ENCODE data around the gene MYL5.
"Not testable (repeated sequence)": the region's sequence is repeated elsewhere in the genome, so short reads cannot be mapped to it uniquely, and the experiment has no call there.

Gene MYL5, protein sequence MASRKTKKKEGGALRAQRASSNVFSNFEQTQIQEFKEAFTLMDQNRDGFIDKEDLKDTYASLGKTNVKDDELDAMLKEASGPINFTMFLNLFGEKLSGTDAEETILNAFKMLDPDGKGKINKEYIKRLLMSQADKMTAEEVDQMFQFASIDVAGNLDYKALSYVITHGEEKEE

DNA sequence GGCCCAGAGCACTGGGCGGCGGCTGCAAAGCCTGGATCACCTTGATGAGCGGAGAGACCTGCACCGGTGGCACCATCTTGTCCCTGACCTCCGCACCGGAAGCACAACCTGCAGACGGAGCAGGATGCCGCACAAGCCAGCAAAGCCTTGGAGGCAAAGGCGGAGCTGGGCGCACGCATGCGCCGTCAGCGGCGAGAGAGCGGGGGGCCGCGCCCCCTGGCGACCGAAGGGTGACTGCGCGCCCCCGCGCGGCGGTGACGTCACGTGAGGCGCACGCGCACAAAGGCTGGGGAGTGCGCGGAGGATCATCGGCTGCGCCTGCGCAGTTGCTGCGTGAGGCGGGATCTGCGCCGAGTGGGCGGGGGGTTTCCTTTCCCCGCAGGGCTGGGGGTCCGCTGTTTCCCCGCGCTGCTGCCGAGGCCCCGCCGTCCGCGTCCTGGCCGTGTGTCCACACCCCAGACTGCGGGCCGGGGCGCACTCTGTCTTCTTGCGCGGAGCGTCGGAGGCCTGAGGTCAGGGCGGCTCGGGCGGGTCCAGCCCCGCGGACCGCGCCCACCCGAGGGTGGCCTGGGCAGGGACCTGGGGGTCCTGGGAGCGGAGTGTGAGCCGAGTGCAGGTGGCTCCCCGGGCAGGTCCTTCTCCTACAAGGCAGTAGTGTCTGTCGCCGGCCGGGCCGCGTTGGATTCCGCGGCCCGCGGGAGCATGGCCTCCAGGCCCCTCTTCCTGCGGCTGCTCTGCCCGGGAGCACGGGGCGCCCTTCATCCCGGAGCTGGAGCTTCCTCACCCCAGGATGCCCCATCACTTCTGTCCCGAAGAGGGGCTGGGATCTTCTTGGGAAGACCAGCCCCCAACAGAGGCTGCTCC, at the start of gene MYL5, which contains the start of gene ATP5ME:
Gene MYL5 (plus strand): TSS at position 371 of the 864 bp plus-strand sequence. CDS start 3,485 bp downstream, outside the sequence.
Gene ATP5ME (minus strand): TSS at position 105 of the 864 bp plus-strand sequence. CDS start 29 bp downstream, at position 76.
- DNase-seq: peak; percentile 58

DNA sequence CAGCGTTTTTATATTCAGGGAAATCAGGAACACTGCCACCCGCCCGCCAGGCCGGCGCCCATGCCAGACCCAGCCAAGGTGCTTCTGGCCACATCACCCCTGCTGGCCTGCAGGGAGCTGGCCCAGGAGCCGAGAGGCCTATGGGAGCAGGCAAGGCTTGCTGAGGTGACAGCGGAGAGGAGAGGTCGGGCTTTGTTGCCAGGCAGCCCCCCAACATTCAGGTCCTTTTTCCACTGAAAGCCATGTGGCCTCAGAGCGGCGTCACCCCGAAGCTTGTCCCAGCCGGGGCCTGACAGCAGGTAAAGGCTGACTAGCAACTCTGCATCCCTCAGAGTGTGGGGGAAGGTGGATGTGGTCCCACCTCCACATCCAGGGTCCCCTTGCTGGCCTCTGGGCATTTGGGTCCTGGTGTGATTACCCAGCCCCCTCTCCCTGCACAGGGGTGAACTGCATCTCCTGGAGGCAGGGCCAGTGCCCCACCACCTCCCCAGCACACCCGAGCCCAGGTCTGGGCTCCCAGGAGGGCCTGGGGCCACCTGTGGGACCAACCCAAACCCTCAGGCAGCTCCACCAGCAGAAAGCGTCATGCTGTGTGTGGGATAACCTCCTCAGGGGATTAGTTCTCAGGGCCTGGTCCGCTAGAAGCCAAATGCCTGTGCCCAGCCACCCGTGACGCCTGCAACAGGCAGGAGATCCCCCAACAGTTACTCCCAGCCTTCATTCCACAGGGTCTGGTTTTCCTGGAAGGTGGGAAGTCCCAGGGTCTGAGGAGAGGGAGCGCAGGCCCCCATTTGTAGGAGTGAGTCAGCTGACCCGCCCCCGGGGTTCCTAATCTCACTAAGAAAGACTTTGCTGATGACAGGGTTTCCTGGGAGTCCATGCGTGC, 49.4 kb upstream of the MYL5 start, which contains the start of gene PDE6B:
Gene PDE6B (plus strand): TSS at position 869 of the 886 bp plus-strand sequence. CDS start 54 bp downstream, outside the sequence.
- DNase-seq: no peak

DNA sequence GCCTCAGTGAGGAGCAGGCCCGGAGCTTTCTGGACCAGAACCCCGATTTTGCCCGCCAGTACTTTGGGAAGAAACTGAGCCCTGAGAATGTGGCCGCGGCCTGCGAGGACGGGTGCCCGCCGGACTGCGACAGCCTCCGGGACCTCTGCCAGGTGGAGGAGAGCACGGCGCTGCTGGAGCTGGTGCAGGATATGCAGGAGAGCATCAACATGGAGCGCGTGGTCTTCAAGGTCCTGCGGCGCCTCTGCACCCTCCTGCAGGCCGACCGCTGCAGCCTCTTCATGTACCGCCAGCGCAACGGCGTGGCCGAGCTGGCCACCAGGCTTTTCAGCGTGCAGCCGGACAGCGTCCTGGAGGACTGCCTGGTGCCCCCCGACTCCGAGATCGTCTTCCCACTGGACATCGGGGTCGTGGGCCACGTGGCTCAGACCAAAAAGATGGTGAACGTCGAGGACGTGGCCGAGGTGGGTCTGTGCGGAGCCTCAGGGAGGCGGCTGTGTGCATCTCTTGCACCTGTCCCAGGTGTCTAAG, 48.6 kb upstream of the MYL5 start:
- no peak for DNase-seq

DNA sequence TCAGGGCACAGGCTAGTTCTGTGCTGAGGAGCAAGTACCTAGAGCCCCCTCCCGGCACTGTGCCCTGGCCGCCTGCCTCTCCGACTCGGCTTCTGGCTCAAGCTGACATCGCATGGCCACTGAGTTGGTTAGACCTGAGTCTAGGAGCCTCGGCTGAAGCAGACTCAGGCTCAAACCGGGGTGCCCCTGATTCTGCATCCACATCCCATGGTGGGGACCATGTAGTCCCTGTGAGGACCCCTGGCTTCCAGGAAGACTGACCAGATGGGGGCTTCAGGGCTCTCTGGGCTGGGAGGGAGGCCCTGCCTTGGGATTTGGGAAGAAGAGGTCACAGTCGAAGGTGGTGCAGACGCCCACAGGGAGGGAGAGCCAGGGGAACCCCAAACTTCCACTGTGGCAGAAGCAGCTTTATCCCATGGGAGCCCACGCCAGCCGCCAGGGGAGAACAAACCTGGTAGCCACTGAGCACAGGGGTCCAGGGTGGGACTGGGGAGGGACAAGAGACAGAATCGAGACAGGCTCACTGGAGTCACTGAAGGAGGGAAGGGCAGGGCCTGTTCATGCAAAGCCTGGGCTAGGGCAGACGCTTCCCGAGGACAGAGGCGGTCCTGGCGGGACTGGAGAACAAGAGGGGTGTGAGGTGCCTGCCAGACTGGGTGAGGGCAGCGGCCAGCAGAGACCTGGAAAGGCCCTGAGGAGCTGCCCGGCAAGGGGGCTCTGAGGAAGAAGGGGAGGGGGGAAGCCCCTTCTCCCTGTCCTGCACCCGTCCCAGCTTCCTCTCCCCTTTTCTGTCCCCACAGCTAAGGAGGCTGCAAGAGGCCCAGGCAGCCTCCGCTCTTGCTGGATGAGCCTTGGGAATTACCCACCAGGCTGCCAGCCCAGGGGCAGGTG, 47.9 kb upstream of the MYL5 start:
- no peak for DNase-seq

DNA sequence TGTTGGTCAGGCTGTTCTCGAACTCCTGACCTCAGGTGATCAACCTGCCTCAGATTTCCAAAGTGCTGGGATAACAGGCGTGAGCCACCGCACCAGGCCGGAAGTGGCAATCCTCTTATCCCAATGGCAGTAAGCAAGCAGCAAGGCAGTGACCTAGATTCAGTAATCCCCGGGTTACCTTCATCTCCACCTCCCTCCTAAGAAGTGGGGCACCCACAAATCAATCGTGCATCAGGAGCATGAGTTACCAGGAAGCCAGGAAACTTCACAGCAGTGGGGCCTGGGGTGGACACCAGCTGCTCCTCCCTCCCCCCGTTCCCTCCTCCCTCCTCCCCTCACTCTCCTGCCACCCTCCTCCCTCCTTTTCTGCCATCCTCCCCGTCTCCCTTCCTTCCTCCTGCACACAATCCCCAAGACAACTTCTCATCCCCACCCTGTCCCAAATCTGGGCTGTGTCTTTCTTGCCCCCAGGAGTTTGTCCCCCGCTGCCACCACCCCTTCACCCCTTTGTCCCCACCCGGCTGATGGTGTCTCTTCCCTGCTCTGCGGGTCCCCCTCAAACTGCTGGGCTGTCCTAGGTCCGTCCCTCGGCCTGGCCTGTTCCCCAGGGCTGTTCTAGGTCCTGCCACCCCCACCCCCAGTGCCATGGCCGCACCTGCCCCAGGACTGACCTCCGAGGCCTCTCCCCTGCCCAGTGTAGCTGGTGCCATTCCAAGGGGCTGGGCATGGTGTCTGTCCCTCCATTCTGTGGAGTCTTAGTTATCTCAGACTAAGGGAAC, 46.8 kb upstream of the MYL5 start:
- no peak for DNase-seq

DNA sequence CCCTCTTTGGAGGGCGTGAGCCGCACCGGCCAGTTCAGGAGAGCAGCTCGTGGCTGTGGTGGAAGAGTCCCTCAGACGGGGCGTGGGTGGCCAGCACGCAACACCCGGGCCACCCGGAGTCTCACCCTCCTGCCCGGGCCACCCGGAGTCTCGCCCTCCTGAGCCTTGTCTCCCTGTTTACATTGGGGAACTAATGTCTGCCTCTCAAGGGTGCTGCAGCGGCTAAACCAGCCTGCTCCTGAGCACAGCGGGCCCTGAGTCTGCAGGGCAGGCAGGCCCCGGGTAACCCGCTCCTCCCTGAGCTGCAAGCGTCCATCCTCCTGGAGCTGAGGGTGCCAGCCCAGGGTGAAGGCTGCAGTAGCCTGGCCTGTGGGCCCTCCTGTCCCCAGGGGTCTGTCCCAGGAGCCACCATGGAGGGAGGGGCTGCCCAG, 46.0 kb upstream of the MYL5 start:
- no peak for DNase-seq

DNA sequence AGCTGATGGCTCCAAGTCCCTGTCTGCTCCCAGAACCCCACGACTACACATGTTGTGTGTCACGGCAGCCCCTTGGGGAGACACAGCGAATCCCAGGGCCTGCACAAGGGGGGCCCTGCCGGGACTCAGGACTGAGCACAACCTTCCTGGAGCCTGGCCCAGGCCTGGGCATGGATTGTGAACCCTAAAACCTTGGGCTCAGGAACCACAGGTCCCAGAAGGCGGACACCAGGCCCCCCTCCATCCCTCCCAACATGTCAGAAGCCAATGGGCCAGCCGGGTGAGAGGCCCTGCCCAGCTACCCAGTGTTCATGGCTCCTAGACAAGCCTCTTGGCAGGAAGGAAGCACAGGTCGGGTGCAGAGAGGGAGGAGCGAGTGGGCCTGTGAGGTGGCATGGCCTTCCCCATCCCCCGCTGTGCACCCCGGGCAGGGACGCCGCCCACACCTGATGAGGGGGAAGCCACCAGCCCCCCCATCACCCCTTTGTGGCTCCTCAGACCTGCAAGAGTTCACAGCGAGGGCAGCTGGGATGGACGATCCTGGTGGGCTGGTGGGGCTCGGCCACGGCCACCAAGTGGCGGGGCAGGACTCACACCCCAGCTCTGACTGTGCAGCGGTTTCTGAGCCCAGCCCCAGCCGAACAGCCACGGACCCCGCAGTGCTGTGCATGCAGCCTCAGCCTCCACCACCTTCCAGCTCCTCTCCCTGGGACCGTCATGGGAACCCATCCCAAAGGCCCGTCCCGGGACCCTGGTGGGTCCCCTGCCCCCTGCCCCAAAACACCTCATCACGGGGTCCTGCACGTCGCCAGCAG, 45.3 kb upstream of the MYL5 start:
- no peak for DNase-seq

DNA sequence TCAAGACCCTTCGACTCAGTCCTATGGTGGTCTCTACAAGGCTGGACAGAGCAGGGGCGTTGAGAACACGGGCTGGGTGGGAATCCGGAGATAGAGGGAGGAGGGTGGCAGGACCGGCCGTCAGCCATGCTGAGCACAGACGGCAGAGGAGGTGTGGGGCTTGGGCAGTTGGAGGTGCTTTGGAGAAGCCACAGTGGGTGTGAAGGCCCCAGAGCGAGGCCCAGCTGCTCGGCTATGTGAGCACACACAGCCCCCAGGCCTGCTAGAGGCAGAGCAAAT, 44.8 kb upstream of the MYL5 start:
- DNase-seq: no peak

DNA sequence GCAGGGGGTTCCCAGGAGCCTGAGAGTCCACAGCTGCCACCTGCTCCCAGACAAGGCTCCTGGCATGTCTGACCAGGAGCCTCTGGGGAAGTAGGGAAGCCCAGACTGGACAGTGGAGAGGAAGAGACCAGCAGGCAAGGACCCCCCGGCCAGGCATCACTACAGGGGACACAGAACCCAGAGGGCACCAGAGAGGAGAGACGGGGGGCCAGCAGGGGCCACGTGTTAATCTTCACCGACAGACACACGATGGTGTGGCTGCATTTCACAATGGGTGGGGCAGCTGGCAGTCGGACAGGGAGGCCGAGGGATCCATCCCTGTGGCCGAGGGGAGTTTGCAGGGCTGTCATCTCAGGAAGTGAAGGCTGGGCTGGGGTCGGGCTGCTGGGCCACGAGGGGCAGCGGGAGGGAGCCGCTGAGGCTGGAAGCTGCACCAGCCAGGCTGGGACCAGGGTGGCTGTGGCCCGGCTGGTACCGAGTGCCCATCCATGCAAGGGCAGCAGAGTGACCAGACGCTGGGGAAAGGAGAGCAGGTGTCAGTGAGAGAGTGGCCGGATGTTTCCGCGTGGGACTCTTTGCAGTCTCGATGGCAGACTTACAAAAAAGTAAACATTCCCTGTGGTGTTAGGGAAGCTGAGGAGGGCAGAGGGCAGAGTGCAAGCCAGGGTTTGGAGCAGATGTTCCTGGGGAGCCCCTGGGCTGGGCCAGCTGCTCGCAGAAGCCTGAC, 44.3 kb upstream of the MYL5 start:
- DNase-seq: no peak

DNA sequence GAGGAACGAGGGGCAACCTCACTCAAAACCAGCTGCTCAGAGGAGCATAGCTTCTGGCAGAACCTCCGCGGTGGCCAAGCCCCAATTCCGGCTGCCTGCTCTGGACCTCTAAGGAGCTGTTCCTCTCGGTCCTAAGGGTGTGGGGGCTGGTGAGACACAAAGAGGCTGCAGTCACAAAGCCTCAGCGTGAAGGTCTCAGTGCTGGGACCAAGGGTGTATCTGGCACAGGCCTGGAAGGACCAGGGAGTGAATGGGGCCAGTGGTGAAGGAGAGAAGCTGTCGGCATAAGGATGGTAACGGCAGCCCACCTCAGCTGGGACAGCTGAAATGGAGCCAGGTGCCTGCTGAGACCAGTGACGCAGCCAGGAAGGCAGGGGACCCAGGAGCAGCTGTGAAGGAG, 43.7 kb upstream of the MYL5 start:
- DNase-seq: no peak

DNA sequence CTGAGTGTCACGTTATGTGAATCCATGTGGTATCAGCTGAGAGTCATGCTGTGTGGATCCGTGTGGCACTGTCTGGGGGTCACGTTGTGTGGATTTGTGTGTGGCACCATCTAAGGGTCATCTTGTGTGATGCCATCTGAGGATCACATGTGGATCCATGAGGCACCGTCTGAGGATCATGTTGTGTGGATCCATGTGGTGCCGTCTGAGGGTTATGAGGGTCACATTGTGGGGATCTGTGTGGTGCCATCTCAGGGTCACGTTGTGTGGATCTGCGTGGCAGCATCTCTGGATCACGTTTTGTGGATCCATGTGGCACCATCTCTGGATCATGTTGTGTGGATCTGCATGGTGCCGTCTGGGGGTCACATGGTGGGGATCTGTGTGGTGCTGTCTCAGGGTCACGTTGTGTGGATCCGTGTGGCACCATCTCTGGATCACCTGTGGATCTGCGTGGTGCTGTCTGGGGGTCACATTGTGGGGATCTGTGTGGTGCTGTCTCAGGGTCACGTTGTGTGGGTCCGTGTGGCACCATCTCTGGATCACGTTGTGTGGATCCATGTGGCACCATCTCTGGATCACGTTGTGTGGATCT, 42.0 kb upstream of the MYL5 start:
- no peak for DNase-seq

DNA sequence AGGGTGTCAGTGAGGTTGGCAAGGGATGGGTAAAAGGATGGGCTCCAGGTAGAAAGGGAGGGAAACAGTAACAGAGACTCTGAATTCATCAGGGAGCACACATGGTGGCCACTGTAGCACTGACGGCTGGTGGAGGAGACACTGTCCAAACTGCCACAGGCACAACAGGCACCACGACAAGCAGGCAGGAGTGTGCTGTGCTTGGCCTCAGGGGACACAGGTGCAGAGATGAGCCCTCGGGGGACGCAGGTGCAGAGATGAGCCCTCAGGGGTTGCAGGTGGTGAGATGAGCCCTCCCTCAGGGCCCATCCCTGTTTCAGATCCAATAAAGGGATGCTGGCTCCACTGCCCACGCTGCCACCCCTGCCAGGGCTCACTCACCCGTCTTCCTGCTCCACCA, 41.4 kb upstream of the MYL5 start:
- no peak for DNase-seq

DNA sequence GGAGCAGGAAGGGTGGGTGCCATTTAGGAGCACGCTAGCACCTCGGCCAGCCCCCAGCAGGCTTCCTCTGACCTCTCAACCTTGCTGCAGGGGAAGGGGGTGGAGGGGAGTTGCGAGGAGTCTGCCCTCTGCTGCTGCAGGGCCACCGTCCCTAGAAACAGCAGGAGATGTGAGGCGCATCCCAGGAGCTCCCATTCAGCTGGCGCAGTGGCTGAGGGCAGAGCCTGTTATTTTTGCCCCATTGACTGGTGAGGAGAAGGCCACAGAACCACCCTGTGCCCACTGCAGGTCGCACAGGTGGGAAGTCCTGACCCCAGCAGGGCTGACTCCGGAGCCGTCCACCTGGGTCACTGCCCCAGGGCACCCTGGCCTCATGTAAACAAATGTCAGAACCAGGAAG, 40.9 kb upstream of the MYL5 start:
- DNase-seq: no peak

DNA sequence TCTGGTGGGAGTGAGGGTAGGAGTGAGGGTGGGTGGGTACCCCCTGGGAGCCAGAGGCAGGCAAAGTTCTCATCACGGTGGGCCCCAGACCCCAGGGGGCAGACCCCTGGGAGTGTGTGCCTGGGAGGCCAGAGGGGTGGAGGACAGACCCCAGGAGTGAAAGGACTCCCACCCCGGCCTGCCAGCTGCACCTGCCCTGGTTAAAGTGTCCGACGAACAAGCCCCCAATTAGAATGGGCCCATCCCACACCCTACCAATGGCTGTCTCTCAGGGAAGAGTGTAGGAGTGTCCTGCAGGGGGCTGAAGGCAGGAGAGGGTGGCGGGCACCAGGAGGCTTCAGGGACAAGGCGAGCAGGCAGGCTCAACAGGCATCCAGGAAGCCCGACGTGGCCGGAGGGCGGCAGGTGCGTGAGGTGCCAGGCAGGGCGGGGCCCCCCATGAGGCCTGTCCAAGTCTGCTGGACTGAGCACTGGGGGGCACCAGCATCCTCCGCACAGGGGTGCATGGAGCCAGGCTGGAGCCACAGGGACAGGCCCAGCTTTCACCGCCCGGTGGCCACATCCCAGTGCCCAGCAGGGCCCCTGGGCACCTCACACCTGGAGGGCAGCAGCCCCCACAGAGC, 40.3 kb upstream of the MYL5 start:
- DNase-seq: no peak

DNA sequence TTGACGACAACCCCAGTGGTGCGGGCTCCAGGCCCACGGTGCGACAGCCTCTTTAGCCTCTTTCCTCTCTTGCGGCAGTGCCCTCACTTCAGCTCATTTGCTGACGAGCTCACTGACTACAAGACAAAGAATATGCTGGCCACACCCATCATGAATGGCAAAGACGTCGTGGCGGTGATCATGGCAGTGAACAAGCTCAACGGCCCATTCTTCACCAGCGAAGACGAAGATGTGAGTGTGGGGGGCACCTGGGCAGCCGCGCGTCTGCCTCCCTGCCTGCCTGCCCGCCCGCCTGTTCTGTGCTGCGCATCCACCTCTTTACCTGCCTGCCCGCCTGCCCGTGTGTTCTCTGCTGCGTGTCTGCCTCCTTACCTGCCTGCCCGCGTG, 39.8 kb upstream of the MYL5 start:
- no peak for DNase-seq

DNA sequence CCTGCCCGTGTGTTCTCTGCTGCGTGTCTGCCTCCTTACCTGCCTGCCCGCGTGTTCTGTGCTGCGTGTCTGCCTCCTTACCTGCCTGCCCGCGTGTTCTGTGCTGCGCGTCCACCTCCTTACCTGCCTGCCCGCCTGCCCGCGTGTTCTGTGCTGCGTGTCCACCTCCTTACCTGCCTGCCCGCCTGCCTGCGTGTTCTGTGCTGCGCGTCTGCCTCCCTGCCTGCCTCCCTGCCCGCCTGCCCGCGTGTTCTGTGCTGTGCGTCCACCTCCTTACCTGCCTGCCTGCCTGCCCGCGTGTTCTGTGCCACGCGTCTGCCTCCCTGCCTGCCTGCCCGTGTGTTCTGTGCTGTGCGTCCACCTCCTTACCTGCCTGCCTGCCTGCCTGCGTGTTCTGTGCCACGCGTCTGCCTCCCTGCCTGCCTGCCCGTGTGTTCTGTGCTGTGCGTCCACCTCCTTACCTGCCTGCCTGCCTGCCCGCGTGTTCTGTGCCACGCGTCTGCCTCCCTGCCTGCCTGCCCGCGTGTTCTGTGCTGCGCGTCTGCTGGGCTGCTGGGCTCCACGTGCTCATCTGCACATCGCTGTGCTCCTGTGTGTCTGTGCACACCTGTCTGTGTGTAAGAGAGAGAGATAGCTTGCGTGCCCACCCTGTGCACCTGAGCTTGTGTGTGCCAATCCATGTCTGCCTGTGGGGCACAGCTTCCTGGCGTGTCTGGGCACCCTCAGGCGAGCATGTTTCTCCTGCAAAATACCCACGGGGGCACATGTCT, 39.1 kb upstream of the MYL5 start:
- DNase-seq: not testable (repeated sequence)

DNA sequence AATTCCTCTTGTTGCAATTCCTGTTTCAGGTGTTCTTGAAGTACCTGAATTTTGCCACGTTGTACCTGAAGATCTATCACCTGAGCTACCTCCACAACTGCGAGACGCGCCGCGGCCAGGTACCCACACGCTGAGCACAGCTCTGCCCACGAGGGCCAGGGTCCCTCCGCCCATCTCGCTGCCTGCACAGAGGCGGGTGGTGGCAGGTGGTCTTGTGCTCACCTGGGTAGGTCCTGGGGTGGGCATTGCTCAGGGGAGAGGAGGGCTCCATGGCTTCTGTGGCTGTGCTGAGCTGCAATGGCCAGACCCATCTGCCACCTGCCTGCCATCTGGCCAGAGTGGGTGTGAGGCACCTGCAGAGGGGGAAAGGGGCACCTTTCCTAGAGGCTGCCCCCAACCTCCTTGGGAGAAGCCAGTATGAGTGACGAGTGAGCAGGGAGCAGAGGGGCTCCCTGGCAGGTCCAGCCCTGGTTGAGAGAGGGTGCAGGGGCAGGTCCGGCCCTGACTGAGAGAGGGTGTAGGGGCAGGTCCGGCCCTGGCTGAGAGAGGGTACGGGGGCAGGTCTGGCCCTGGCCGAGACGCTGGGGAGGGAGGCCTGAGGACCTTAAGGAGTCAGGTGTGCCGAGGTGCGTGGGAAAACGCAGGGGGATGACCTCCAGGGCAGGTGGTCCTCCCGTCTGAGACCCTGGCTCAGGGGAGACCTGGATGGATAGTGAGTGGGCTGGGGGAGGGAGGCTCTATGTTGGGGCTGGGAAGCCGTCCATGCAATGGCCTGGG, 38.3 kb upstream of the MYL5 start:
- DNase-seq: no peak
